Neural cell (in vitro differentiated cells): ENCODE results near the gene MTA1. TPM values are rescaled to one million over a fixed set of nuclear protein-coding genes. Genes with fewer than 3 reads are reported as not detected.

Source experiments
- H2AFZ ChIP-seq: fragments of 200-600, 300-800 bp; sonication (generic), shearing (Covaris generic); 2 replicates; pipeline ENCODE4 v1.6.0; 2014; ENCODE audit warnings: low read depth, mild to moderate bottlenecking, antibody characterized with exemption, low read length, moderate library complexity
- H3F3A ChIP-seq: fragments of 200-600 bp; shearing (Covaris generic); 2 replicates; pipeline ENCODE4 v1.6.1; 2016; ENCODE audit warnings: mild to moderate bottlenecking, moderate library complexity, mixed read lengths, antibody characterized with exemption, low read length; ENCODE audit not compliant: insufficient read depth, poor library complexity, severe bottlenecking
- H3K27ac ChIP-seq: fragments of 200-600, 300-800 bp; sonication (generic), shearing (Covaris generic); 2 replicates; pipeline ENCODE4 v1.5.1; 2014; ENCODE audit warnings: mild to moderate bottlenecking, low read length, moderate library complexity
- H3K27me3 ChIP-seq: fragments of 300-800, 200-600 bp; sonication (generic), shearing (Covaris generic); 2 replicates; pipeline ENCODE4 v1.6.0; 2014; ENCODE audit warnings: mild to moderate bottlenecking, low read depth, low read length, moderate library complexity; ENCODE audit not compliant: insufficient read depth
- H3K36me3 ChIP-seq: fragments of 300-800, 200-600 bp; sonication (generic), shearing (Covaris generic); 2 replicates; pipeline ENCODE4 v1.5.1; 2014; ENCODE audit warnings: mild to moderate bottlenecking, antibody characterized with exemption, low read length, moderate library complexity; ENCODE audit not compliant: insufficient read depth
- H3K4me2 ChIP-seq: fragments of 300-800, 200-600 bp; sonication (generic), shearing (Covaris generic); 2 replicates; pipeline ENCODE4 v1.6.0; 2014; ENCODE audit warnings: mild to moderate bottlenecking, low read length
- H3K4me3 ChIP-seq: fragments of 300-800, 200-600 bp; sonication (generic), shearing (Covaris generic); 2 replicates; pipeline ENCODE4 v1.5.1; 2014; ENCODE audit warnings: mild to moderate bottlenecking, low read length, moderate library complexity
- H3K79me2 ChIP-seq: fragments of 200-600 bp; shearing (Covaris generic); replicated peaks from 2 replicates; pipeline ENCODE4 v1.6.0; 2014; ENCODE audit warnings: mild to moderate bottlenecking, low read length, moderate library complexity; ENCODE audit not compliant: insufficient read depth
- H3K9ac ChIP-seq: fragments of 300-800, 200-600 bp; sonication (generic), shearing (Covaris generic); 2 replicates; pipeline ENCODE4 v1.6.1; 2016; ENCODE audit warnings: mild to moderate bottlenecking, low read length, mixed read lengths
- H3K9me2 ChIP-seq: fragments of 200-600 bp; shearing (Covaris generic); 2 replicates; pipeline ENCODE4 v1.6.1; 2016; ENCODE audit warnings: mild to moderate bottlenecking, low read length, mixed read lengths; ENCODE audit not compliant: insufficient read depth
- H3K9me3 ChIP-seq: fragments of 200-600, 300-800 bp; sonication (generic), shearing (Covaris generic); 2 replicates; pipeline ENCODE4 v1.6.1; 2016; ENCODE audit warnings: mild to moderate bottlenecking, mixed run types, low read length, moderate library complexity, mixed read lengths
- H4K20me1 ChIP-seq: fragments of 200-600 bp; shearing (Covaris generic); 2 replicates; pipeline ENCODE4 v1.6.1; 2016; ENCODE audit warnings: mild to moderate bottlenecking, mixed run types; ENCODE audit not compliant: insufficient read depth
- CTCF ChIP-seq: fragments of 450-650 bp; IDR thresholded peaks from 2 replicates; pipeline ENCODE4 v1.5.1; 2014; ENCODE audit warnings: antibody characterized with exemption, mild to moderate bottlenecking, moderate library complexity; ENCODE audit not compliant: poor library complexity, severe bottlenecking
- EP300 ChIP-seq: fragments of 450-650 bp; conservative IDR thresholded peaks from 2 replicates; pipeline ENCODE4 v1.6.1; 2014; ENCODE audit warnings: antibody characterized with exemption, mild to moderate bottlenecking, moderate library complexity; ENCODE audit not compliant: poor library complexity, severe bottlenecking
- EZH2 ChIP-seq: fragments of 200-600, 300-800 bp; shearing (Covaris generic), sonication (generic); IDR thresholded peaks from 2 replicates; pipeline ENCODE4 v1.6.1; 2014; ENCODE audit warnings: antibody characterized with exemption, low read length, borderline replicate concordance, mild to moderate bottlenecking; ENCODE audit not compliant: insufficient read depth, poor library complexity, severe bottlenecking
- MXI1 ChIP-seq: fragments of 450-650 bp; conservative IDR thresholded peaks from 2 replicates; pipeline ENCODE4 v1.6.1; 2014; ENCODE audit warnings: antibody characterized with exemption, mild to moderate bottlenecking; ENCODE audit not compliant: poor library complexity, severe bottlenecking
- POLR2AphosphoS5 ChIP-seq: IDR thresholded peaks from 2 replicates; pipeline ENCODE4 v1.6.1; 2012
- RAD21 ChIP-seq: fragments of 450-650 bp; conservative IDR thresholded peaks from 2 replicates; pipeline ENCODE4 v1.6.1; 2014; ENCODE audit warnings: antibody characterized with exemption, mild to moderate bottlenecking, moderate library complexity
- REST ChIP-seq: IDR thresholded peaks from 2 replicates; pipeline ENCODE4 v1.6.1; 2012; ENCODE audit warnings: borderline replicate concordance
- SMC3 ChIP-seq: fragments of 450-650 bp; conservative IDR thresholded peaks from 2 replicates; pipeline ENCODE4 v1.6.1; 2014; ENCODE audit warnings: antibody characterized with exemption, mild to moderate bottlenecking, moderate library complexity; ENCODE audit not compliant: poor library complexity
- TAF1 ChIP-seq: IDR thresholded peaks from 2 replicates; pipeline ENCODE4 v1.6.1; 2012; ENCODE audit warnings: low read depth
- polyA plus RNA-seq: library from polyadenylated mRNA; depleted of rRNA; stranded (reverse); fragments of >200 nt; gene quantifications from 2 replicates; pipeline ENCODE4 v1.2.3, GENCODE V29; 2014

Gene MTA1
- polyA plus RNA-seq, 1 donor from 2014 or later: 94.0 TPM

GRCh38 chr14:105450123-105450505, 30.5 kb downstream of the MTA1 start:
- no peaks in the 10 kb centered on the region for H3K9me2 ChIP-seq
- no peaks in the 10 kb centered on the region for H3K9me3 ChIP-seq
- H2AFZ ChIP-seq: no peak overlapping the region
- no peak overlapping the region for H3K4me2 ChIP-seq
- H3K79me2 ChIP-seq: no peaks in the 10 kb centered on the region
- H3K27ac ChIP-seq: no peak overlapping the region
- no peaks in the 10 kb centered on the region for H3K36me3 ChIP-seq
- H3K27me3 ChIP-seq: no peaks in the 10 kb centered on the region
- TF ChIP-seq CTCF (no peak), TAF1 (no peak), REST (no peak), MXI1 (no peak), RAD21 (no peak)
- H3F3A ChIP-seq: no peaks in the 10 kb centered on the region
- no peak overlapping the region for H3K9ac ChIP-seq
- no peaks in the 10 kb centered on the region for H4K20me1 ChIP-seq
- no peak overlapping the region for H3K4me3 ChIP-seq

GRCh38 chr14:105450864-105451720, 31.5 kb downstream of the MTA1 start:
- no peak overlapping the region for H3K27ac ChIP-seq
- H3K79me2 ChIP-seq: no peaks in the 10 kb centered on the region
- H2AFZ ChIP-seq: no peak overlapping the region
- TF ChIP-seq SMC3 (no peak), POLR2AphosphoS5 (no peak), EP300 (no peak), REST (no peak), RAD21 (no peak), MXI1 (no peak), EZH2 (no peak), CTCF (no peak)
- H3K9ac ChIP-seq: no peak overlapping the region
- no peak overlapping the region for H3K4me2 ChIP-seq
- H3F3A ChIP-seq: no peaks in the 10 kb centered on the region
- no peaks in the 10 kb centered on the region for H3K9me3 ChIP-seq
- H3K4me3 ChIP-seq: no peak overlapping the region
- no peaks in the 10 kb centered on the region for H3K27me3 ChIP-seq
- H3K9me2 ChIP-seq: no peaks in the 10 kb centered on the region
- no peaks in the 10 kb centered on the region for H4K20me1 ChIP-seq
- H3K36me3 ChIP-seq: no peaks in the 10 kb centered on the region
